Neural progenitor cell (in vitro differentiated cells): Measurements from ENCODE around the gene ESPNL.

Source experiments
- CTCF ChIP-seq: fragments of 200-600 bp; sonication (generic); IDR thresholded peaks from 2 replicates; pipeline ENCODE4 v1.5.1; 2017; ENCODE audit warnings: antibody characterized with exemption, mild to moderate bottlenecking
- EZH2 ChIP-seq: fragments of 200-600 bp; sonication (generic); IDR thresholded peaks from 2 replicates; pipeline ENCODE4 v1.6.1; 2017; ENCODE audit warnings: antibody characterized with exemption, mild to moderate bottlenecking, moderate library complexity

GRCh38 chr2:238167761-238168160, 67.6 kb downstream of the ESPNL start:
- TF ChIP-seq CTCF (no peak), EZH2 (no peak)
